ENCODE results near the gene STK10.
"Not testable (repeated sequence)": the region's sequence is repeated elsewhere in the genome, so short reads cannot be mapped to it uniquely, and the experiment has no call there.

STK10 gene

GRCh38 chr5:172054611-172055153 is 133.3 kb downstream of the STK10 start:
- no peak for DNase-seq (ENCODE audit: low read depth, low spot score)

GRCh38 chr5:172052450-172053236 is 135.4 kb downstream of the STK10 start:
- no peak for DNase-seq (ENCODE audit: low read depth, low spot score)

GRCh38 chr5:172051643-172052339 is 136.2 kb downstream of the STK10 start:
- no peak for DNase-seq (ENCODE audit: low read depth, low spot score)

- no peak for DNase-seq (ENCODE audit: low read depth, low spot score)
Observed at GRCh38 chr5:172050080-172050479, 137.9 kb downstream of the STK10 start.

- no peak for DNase-seq (ENCODE audit: low read depth, low spot score)
Observed at GRCh38 chr5:172049226-172049796, 138.7 kb downstream of the STK10 start.

- DNase-seq (ENCODE audit: low read depth, low spot score): no peak
Observed at GRCh38 chr5:172048539-172049101, 139.4 kb downstream of the STK10 start.

- no peak for DNase-seq (ENCODE audit: low read depth, low spot score)
Observed at GRCh38 chr5:172048170-172048422, 139.9 kb downstream of the STK10 start.

GRCh38 chr5:172046593-172046992 is 141.4 kb downstream of the STK10 start:
- DNase-seq (ENCODE audit: low read depth, low spot score): no peak

GRCh38 chr5:172045315-172045632 is 142.8 kb downstream of the STK10 start:
- DNase-seq (ENCODE audit: low read depth, low spot score): no peak

GRCh38 chr5:172044631-172045314 is 143.3 kb downstream of the STK10 start:
- no peak for DNase-seq (ENCODE audit: low read depth, low spot score)

GRCh38 chr5:172043865-172044264 is 144.2 kb downstream of the STK10 start:
- DNase-seq (ENCODE audit: low read depth, low spot score): no peak

- DNase-seq (ENCODE audit: low read depth, low spot score): no peak
Observed at GRCh38 chr5:172042183-172042582, 145.8 kb downstream of the STK10 start.

- DNase-seq (ENCODE audit: low read depth, low spot score): no peak
Observed at GRCh38 chr5:172038167-172038566, 149.9 kb downstream of the STK10 start.

- no peak for DNase-seq (ENCODE audit: low read depth, low spot score)
Observed at GRCh38 chr5:172035049-172035448, 153.0 kb downstream of the STK10 start.

GRCh38 chr5:172031894-172032461 is 156.0 kb downstream of the STK10 start:
- no peak for DNase-seq (ENCODE audit: low read depth, low spot score)

GRCh38 chr5:172029876-172030275 is 158.1 kb downstream of the STK10 start:
- no peak for DNase-seq (ENCODE audit: low read depth, low spot score)

GRCh38 chr5:172028167-172028566 is 159.9 kb downstream of the STK10 start:
- no peak for DNase-seq (ENCODE audit: low read depth, low spot score)

GRCh38 chr5:172020110-172020786 is 167.8 kb downstream of the STK10 start:
- not testable (repeated sequence) for DNase-seq (ENCODE audit: low read depth, low spot score)

- no peak for DNase-seq (ENCODE audit: low read depth, low spot score)
Observed at GRCh38 chr5:172015346-172015745, 172.7 kb downstream of the STK10 start.

GRCh38 chr5:172010278-172010677 is 177.7 kb downstream of the STK10 start:
- no peak for DNase-seq (ENCODE audit: low read depth, low spot score)
